Activated CD4-positive, alpha-beta T cell treated with anti-CD3 and anti-CD28 coated beads, Interleukin-2, Interleukin-6, amounts not matched to agents 100 ng/mL and 50 ng/mL, durations not matched to agents 16 hours and 8 hours (primary cell): ENCODE measurements around the gene TBC1D22A.

Experiments
- DNase-seq: peaks from one replicate; pipeline ENCODE4 v3.0.0-alpha.2; 2020

Gene TBC1D22A

DNA sequence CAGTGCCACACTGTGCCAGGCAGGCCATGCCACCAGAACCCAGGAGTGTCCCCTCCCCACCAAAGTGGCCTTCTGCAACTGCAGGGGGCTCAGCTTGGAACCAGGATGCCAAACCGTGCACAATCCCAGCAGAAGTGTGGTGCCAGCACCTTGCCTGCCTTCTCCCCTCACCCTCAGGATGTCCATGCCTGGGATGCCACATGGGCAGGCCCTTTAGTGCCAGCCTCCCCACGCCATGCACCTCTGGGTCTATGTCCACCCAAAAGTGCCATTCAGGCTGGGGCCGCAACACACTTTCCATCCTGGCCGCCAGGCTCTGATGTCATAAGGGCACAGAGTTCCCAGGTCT lies 8.7 kb upstream of the TBC1D22A start:
- DNase-seq: no peak

- no peak for DNase-seq
These were observed 8.2 kb upstream of the TBC1D22A start for GRCh38 chr22:46754110-46754799.

DNA sequence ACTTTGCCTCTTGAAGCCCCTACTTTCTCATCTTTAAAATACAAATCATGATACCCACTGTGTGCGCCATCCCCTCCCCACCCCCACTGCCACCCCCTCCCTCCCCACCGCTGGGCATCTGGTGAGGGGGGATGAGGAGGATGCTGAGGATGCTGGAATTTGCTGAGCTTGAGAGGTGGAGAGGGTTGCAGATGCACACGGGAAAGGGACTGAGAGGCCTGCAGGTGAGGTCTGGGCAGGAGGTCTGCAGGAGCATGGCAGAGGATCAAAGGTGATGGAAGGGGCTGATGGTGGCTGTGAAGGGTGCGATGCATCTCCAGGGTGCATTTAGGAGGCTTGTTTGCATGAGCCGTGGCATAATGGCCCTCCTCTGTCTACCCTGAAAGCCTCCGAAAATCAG lies 7.6 kb upstream of the TBC1D22A start:
- no peak for DNase-seq

- no peak for DNase-seq
These were observed 6.9 kb upstream of the TBC1D22A start for GRCh38 chr22:46755525-46755924.

DNA sequence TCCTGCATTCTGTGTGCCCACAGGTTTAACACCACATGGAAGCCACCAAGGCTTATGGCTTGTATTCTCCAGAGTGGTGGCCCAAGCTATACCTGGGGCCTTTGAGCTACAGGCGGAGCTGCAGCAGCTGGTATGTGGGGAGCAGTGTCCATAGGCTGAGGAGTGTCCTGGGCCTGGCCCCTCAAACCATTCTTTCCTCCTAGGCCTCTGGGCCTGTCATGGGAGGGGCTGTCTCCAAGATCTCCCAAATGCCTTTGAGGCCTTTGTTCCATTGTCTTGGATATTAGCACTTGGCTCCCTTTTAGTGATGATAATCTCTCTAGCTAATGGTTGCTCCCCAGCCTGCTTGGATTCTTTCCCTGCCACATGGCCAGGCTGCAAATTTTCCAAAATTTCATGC lies 6.4 kb upstream of the TBC1D22A start:
- no peak for DNase-seq

- no peak for DNase-seq
These were observed 5.3 kb upstream of the TBC1D22A start for GRCh38 chr22:46757104-46757503.

DNA sequence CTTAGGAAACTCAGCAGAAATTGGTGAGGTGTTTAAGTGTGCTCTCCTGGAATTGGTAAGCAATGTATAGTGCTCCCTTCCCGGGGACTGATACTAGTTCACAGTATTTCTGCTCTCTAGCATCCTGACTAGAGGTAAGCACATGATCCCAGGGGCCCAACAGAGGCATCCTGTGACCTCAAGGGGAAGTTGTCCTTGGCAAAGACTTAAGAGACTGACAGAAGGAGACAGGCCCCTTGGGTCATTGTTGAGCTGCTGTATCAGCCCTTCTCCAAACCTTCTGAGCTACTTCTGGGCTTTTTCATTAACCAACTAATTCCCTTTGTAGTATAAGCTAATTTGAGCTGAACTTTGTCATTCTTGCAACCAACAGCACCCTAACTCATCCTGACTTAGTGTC lies 4.3 kb upstream of the TBC1D22A start:
- DNase-seq: no peak

DNA sequence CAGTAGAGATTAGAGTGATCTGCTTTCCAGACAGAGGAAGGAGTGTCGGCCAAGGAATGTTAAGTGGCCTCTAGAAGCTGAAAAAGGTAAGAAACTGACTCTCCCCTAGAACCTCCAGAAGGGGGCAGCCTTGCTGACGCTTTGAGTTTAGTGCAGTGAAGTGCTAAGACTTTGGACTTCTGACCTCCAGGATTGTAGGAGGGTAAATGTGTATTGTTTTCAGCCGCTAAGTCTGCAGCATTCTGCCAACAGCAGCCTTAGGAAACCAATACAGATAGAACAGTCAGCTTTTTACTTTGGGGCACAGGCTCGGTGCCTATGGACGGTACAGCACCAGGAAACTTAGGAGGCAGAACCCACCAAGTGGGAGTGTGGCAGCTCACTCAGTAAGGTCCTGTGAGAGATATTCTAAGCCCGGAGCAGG lies 3.6 kb upstream of the TBC1D22A start:
- peak; percentile 67 for DNase-seq

GRCh38 chr22:46761017-46761416 lies 1.4 kb upstream of the TBC1D22A start:
- DNase-seq: no peak

- DNase-seq: no peak
These were observed 762 bp upstream of the TBC1D22A start for GRCh38 chr22:46761539-46762237.

DNA sequence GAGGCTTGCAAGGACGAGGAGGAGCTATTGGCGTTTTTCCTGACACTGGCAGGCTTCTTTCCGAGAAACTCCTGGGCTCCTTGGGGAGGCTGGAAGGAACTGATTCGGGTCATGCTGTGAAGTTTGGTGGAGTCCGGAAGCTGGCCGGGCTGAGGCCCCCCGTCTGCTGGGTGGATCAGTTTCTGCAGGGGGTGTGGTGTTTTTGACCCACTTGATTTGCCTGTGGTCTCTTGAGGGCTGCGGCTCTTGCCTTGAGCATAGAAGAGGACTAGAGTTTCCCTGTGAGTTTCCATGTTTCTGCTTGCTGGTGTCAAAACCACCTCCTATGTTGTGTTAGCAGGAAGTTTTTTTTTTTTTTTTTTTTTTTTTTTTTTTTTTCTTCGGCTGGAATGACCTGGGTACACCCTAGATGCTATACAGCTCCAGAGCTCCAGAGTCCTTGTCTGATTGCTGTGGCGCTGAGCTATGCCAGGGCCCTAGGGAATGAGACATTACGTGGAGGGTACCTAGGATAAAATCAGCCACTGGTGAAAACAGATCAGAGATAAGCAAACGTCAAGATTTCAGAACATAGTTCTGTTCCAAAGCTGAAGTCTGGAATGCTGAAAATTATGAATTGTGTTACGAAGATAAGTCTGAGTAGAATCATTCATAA lies 728 bp downstream of the TBC1D22A start:
- DNase-seq: no peak

DNA sequence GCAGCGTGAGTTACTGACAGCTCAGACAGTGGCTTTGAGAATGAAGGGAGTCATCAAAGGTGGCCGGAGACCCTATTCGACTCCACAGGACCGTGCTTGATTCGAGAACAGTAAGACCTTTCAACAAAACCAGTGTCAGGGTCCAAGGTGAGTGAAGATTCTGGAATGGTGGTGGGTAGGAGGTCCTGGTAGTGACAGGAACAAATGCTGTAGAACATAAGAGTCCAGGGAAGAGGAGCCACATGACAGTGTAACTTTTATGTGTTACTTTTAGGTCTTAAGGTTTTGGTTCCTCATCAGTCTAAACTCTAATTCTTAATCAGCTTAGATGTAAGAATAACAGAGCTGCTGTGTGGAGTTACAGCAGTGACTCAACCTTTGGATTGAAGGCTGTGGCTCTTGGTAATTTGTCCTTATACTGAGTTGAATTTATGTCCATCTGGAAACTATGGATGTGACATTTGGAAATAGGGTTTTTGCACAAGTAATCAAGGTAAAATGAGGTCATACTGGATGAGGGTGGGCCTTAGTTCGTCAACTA lies 1.8 kb downstream of the TBC1D22A start:
- no peak for DNase-seq

DNA sequence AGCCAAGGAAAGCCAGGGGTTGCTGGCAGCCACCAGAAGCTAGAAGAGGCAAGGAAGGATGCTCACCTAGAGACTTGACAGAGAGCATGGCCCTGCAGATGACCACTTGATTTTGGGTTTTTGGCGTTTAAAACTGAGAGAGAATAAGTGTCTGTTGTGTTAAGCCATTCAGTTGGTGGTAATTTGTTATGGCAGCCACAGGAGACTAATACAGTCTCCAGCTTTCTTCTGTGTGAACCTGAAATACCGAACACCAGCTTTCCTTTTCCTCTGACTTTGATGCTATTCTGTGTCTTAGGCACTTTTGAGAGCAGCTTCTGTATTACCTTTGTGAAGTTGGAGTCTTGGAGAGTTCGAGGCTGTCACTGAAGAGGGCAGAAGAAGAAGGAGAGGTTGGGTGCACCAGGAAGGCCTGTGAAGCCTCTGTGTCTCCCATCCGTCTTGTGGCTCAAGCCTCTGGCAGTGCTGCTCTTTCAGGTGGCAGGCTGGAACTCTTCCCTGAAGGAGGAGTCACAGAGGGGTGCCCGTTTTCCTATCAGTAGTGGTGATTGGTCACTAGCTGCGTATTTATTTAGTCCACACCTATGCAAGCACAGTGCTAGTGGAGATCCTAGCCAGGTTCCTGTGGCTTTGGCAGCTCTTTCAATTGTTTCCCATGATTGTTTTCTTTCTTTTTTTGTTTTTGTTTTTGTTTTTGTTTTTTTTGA lies 2.5 kb downstream of the TBC1D22A start:
- no peak for DNase-seq

DNA sequence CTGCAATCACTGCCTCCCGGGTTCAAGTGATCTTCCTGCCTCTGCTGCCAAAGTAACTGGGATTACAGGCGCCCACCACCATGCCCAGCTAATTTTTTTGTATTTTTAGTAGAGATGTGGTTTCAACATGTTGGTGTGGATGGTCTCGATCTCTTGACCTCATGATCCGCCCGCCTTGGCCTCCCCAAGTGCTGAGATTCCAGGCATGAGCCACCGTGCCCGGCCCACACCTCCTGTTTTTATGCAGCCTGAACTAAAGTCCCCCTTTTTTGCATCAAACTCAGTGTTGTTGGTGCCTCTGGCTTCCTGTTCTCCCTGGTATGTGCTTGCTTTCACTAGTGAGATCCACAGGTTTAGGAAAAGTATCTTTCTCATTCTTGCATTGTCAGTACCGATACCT lies 4.2 kb downstream of the TBC1D22A start:
- no peak for DNase-seq

DNA sequence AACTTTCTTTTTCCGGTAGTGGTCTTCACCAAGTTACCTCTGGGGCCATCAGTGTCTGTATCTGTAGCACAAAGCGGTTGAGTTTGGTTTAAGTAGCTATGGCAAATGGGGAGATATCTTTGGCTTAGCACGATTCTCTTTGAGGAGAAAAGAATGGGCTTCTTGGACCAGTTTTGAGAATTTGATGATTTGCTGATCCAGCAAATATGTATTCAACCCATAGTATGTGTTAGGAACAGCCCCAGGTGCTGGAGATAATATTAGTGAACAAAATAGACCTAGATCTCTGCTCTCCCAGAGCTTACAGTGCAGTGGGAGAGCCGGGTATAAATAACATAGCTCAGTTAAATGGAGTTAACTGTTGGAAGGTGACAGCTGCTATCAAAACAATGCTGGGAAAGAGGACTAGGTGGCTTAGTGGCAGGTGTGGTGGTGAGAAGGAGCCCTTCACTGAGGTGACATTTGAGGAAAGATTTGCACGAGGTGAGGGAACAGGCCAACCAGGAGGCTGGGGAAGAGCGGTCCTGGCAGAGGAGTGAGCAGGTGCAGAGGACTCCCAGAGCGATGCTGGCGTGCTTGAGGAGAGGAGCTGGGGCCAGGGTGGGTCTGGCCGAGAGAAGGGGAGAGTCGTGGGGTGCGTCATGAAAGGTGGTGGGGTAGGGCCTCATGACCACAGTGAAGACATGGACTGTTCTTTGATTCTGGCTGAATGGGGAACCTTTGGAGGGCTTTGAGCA lies 5.0 kb downstream of the TBC1D22A start:
- DNase-seq: no peak

DNA sequence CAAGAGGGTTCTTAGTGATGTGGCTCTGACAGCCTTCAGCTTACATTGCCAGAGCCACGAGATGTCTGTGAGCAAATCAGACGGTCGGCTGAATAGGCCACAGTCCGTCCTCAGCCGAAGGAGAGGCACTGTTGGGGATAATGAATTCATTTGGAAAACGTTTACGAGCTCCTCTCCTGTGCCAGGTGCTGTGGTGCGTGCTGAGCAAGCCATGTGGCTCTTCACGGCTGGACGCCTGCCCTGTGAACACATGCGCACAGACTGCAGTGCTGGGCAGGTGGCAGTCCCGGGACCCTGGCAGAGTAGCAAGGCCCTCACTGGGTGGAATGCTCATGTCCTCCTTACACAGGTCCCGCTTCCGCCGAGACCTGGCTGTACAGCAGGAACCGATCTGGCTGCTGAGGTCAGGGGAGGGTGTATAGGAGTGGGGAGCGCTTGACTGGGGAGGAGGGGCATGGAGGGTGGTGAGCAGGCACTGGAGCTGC lies 6.8 kb downstream of the TBC1D22A start:
- DNase-seq: no peak

DNA sequence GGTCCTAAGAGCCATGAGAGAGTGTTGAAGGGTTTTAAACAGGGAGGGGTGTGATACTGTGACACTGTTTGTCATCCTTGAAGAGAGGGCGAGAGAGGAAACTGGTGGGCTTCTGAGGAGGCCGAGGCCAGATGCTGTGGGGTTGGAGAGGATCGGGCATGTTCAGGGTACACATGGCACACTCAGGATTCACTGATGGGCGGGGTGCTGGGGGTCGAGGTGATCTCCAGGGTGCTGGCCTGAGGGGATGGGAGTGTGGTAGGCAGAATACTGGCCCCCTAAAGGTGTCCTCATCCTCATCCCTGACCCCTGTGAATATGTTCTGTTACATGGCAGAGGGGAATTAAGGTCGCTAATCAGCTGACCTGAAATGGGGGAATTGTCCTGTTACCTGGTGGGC lies 7.3 kb downstream of the TBC1D22A start:
- DNase-seq: no peak

DNA sequence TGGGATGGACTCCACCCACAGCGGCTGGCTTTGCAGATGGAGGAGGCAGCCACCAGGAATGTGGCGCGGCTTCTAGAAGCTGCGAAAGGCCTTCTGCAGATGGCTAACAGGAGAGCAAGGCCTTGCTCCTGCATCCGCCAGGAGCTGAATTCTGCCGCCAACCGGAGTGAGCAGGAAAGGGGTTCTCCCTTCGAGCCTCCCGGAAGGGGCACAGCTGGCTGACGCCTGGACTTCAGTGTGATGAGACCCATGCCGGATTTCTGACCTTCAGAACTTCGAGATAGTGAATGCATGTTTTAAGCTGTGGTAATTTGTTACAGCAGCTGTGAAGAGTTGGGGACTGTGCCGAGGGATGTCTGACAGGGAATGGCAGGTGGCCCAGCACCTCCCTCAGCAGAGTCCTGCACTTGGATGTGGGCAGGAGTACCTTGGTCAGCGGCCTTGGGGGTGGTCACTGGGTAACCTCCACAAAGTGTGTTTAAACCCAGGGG lies 7.7 kb downstream of the TBC1D22A start:
- no peak for DNase-seq

GRCh38 chr22:46770726-46771125 lies 8.3 kb downstream of the TBC1D22A start:
- DNase-seq: peak; percentile 41

- DNase-seq: no peak
These were observed 10.6 kb downstream of the TBC1D22A start for GRCh38 chr22:46773076-46773475.

DNA sequence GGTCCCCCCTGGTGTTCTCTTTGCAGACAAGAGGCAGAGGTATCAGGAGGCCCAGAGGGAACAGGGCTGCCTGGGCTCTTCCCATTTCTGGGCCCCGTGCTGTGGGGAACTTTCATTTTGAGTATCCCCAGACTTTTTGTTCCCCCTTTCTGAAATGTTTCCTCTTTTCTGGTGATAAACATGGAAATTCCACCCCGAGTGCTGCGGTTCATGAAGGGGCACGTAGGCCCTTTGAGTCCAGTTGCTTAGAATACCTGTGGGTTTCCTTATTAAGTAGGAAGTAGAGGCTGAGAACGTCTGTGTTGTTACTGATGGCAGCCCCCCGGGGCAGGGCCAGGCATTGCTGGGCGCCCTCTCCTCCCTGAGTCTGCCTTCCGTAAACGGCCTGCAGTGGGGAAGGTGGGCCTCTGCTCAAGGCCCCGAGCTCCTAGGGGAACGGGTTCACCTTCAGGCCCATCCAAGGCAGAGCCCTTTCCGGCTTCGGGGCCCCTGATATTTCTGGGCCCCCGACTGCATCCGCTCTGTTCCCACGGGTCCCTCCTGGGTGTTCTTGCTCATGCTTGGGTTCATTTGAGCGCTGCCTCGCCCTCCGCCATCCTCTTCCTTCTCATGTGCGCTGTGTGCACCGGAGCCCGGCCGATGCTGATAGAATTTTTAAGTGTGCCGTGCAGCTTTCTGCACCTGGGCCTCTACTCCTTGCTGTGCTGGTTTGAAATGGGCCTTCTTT lies 12.0 kb downstream of the TBC1D22A start:
- peak; percentile 36 for DNase-seq
